Uterus (tissue), 2 donors: ENCODE measurements around the gene GSK3B.

Experiments used
- CTCF ChIP-seq, 4 experiments: fragments of 200-600 bp in 2 of 4; fragments of 450-650 bp in 2 of 4; sonication (generic) in 2 of 4; IDR thresholded peaks; one replicate each; pipeline ENCODE4 v1.5.1; 2016 to 2019; ENCODE audit warnings: antibody characterized with exemption in 4 of 4, mild to moderate bottlenecking in 2 of 4, moderate library complexity in 1 of 4
- POLR2A ChIP-seq, 2 donors: fragments of 450-650 bp; IDR thresholded peaks; one replicate each; pipeline ENCODE4 v1.6.1; 2016; ENCODE audit warnings: antibody characterized with exemption in 2 of 2, mild to moderate bottlenecking in 1 of 2, moderate library complexity in 1 of 2

DNA sequence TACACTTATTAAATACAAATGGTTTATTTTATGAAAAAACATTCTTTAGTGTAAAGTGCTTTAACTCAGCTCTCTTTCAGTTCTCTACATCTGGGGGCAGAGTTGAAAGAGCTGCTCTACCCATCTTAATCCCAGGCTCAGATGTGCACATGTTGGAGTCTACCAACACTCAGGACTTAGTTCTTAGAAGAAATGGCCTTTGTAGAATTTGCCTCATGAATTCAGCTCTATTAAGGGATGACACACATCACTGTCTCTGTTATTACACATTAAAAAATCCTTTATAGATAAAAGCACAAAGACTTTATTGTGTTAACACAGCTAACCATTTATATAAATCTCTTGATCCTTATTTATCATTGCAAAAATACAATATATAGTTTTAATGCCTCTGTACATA lies 31.7 kb upstream of the GSK3B start:
- TF ChIP-seq CTCF (IDR thresholded peaks at IDR 0.05) (no peak), POLR2A (IDR thresholded peaks at IDR 0.05) (no peak)
